NAMALWA (cell line): ENCODE results near the gene SLC6A4.
"Not testable (repeated sequence)": the region's sequence is repeated elsewhere in the genome, so short reads cannot be mapped to it uniquely, and the experiment has no call there.

ENCODE experiments used
- DNase-seq: peaks from one replicate; pipeline ENCODE4 v3.0.0-alpha.2; 2015; ENCODE audit warnings: low spot score

The SLC6A4 gene

DNA sequence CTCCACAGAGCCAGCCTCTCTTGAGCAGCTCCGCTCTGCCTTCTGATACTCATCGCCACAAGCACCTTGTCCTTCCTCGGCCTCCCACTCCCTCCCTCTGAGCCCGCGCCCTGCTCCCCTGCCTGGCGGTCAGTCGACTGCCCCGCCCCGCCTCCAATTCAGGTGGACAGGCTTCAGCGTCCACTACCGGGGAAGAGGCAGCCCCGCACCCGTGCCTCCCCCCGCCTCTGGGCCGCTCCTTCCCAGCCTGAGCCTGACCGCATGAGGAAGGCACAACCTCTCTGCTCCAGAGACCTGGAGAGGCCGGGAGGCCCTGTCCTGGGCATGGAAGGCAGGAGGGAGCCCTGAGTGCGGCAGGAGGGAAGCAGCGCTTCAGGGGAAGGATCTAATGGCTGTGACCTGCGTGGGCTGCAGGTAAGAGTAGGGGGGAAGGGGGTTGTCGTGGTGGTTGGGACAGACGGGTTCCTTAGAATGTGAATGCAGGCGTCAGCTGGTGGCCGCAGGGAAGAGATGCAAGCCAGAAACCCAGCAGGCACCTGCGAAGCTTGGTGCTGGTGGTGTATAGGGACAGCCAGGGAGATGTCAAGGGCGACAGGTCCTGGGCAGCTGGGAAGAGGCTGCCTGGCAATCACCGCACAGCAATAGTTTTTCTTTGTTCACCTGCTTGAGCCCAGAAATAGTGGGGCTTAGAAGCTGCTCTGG lies 3.0 kb upstream of the SLC6A4 start:
- DNase-seq: no peak

DNA sequence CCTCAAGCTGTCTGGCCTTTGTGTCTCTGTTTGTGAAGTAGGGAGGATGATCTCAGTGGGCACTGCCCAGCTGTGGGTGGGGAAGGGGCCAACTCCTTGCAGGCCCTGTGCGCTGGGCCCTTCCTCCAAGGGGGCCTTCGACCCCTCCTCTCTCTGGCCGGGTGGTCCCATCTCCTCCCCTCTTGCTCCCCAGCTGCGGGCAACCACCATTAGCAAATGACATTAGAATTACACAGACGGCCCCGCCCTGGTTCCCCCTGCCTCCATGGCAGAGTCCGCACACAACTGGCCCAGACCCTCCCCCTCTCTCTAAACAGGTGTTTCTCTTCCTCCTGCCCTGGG lies 2.5 kb upstream of the SLC6A4 start:
- DNase-seq: no peak

DNA sequence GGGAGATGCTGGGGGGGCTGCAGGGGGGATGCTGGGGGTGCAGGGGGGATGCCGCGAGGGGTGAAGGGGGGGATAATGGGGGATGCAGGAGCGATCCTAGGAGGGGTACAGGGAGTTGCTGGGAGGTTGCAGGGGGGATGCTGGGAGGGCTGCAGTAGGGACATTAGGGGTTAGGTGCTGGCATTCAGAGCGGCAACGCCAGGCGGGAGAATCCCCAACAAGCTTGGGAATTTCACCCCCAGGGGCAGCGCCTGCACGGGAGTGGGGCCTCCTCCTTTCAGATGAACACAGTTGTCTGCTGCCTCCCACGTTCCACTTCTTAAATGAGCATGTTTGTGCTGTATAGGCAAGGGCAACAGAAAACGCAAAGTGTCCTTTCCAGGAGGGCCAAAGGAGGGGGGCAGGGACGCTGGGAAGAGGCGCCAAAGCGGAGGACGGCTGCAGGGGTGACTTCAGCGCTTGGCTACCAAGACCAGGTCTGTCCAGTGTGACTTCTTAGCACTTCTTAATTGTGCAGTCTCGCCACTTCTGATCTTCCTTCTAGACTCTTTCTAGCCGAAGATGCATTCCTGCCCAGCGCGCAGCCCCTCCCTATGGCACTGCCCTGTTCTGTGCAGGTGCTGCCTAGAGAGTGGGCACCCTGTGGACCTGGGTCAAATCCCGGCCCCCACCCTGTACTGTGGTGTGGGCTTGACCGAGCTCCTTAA lies 2.0 kb upstream of the SLC6A4 start:
- no peak for DNase-seq

DNA sequence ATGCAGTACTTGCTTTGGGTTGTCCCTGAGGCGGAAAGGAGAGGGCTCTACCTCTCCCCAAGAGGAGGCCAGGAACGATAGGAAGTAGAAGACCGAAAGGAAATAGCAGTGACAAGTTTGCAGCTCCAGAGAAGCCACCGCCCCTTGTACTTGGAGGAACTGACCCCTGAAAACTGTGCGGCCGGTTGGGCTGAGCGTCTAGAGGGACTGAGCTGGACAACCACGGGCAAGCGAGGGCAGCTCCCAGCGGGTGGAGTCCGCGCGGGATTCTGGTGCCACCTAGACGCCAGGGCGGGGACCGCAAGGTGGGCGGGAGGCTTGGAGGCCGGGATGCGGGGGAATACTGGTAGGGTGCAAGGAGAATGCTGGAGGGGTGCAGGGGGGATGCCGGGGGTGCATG lies 1.3 kb upstream of the SLC6A4 start:
- no peak for DNase-seq

- DNase-seq: no peak
Observed at GRCh38 chr17:30236297-30236624, 764 bp upstream of the SLC6A4 start.

DNA sequence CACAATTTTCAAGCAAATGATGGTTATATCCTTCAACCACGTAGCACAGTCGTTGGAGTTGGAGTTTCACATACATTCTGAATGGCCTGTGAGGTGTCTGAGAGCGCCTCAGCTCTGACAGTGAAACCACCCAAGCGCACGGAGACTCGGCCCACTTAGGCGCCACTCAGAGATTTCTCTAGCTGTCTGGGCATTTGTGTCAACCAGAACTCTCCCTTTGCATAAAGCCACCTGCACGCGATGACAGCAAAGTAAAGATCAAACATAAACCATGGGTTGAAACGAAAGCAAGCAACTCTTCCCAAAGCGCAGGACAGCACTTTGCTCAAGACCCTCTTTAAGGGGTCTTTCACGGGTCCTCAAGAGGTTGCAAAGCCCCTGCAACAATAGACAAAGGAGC lies 533 bp downstream of the SLC6A4 start:
- no peak for DNase-seq

- no peak for DNase-seq
Observed at GRCh38 chr17:30234296-30234695, 1.2 kb downstream of the SLC6A4 start.

- DNase-seq: no peak
Observed at GRCh38 chr17:30232824-30233427, 2.6 kb downstream of the SLC6A4 start.

DNA sequence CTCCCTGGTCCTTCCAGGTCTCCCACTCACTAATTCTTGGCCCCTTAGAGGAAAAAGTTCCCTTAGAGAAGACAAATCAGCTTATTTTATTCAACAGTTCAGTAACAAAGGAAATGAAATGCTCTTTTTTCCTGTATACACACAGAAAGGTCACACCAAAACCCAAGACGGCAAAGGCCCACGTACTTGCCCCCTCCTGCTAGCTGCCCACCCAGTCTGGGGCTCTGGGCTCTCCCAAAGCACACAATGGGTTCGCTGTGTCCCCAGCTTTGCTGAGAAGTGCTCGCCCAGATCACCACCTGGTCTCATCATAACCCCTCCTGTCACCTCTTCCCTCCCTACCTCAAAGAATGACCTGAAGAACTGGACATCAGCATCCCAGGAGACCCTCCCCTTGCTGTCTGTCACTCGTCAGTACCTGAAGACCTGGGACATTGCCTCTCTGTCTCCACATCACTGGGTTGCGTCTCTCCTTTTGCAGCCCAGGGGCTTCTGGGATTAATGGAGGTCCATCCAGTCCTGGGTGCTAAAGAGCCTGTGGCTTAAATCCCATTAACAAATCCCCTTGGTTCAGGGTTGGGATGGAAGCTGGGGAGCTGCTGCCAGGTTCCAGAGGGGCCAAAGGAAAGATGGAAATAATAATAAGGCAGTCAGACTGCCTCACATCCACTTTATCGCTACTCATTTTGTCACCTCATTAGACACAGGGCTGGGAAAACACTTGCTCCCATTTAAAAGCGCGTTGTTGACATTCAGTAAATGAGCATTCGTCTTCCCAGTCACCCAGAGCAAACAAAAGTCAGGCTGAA lies 3.3 kb downstream of the SLC6A4 start:
- DNase-seq: no peak

- no peak for DNase-seq
Observed at GRCh38 chr17:30230596-30231125, 4.8 kb downstream of the SLC6A4 start.

DNA sequence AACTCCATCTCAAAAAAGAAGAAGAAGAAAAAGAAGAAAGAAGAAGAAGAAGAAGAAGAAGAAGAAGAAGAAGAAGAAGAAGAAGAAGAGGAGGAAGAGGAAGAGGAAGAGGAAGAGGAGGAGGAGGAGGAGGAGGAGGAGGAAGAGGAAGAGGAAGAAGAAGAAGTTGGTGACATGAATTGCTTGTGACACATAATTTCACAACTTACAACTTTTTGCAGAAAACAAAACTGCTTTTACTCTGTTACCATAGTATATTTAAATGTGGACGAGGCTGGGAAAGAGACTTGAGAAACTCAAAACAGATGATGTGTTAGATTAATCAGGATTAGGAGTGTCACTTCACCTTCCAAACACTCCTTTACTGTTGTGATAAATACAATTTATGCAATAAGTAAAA lies 5.5 kb downstream of the SLC6A4 start:
- DNase-seq: not testable (repeated sequence)

DNA sequence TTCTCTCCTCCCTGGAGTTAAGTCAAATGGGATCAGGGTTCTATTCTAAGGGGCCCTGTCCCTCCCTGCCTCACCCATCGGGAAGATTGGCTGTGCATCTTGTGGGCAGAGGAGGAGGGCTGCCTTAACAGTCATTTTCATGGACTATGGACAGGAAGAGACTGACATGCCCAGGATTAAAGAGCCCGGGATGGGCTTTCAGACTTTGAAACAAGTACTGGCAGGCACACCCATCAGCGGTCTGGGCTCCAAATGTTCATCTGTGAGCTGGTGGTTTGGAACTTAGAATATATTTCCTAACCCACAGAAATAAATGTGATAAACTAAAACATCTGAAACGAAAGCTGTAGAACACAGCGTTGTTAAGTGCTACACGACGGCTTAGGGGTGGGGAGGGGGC lies 6.5 kb downstream of the SLC6A4 start:
- no peak for DNase-seq

DNA sequence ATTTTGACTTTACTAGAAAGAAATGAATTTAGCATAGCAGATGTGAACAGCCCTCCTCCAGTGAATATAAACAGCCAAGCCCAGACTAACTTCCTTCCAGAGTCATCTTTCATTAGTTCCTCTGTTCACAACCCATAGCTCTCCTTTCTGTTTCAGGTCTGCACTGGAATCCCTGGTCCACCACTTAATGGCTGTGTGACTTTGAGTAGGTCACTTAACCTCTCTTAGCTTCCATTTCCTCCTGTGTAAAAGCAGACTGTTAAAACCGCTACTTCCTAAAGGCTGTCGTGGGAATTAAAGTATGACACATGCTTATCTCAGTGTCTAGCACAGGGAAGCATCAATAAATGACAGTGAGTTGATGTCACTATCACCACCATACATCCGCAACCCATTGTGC lies 7.5 kb downstream of the SLC6A4 start:
- no peak for DNase-seq

DNA sequence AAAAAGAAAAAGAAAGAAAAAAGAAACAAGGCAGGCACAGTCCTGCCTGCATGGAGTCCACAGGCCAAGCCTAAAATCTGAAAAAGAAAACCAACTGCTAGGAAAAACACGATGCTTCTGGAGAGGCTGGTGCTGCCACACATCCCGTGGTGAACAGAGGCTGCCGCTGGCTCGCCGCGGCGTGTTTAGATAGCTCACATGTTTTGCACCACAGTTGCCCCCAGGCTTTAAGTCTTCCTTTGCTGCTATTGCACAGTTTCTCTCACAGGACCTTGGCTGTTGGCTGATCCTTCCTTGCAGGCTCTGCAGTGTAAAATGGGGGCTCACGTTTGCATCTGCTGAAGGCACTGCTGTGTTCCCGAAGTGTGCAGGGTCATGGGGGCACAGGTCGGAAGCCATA lies 8.6 kb downstream of the SLC6A4 start:
- DNase-seq: no peak

- no peak for DNase-seq
Observed at GRCh38 chr17:30225919-30226553, 9.5 kb downstream of the SLC6A4 start.

DNA sequence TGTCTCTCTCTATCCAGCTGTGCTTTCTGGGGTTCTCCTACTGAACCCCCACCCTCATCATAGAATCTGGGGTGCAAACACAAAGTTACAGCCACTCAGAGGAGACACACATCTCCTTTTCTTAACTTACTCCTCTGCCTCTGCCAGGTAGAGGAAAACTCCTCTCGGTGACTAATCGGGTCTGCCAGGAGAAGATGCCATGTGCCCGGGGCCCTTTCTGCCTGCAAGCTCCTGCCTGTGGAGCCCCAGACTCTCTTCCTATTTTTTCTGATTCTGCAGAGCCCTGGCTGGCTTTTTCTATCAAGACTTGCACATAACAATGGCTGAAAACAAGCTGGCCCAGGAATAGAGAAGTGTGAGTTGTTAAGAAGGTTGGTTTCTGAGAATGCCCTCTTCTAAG lies 10.4 kb downstream of the SLC6A4 start:
- no peak for DNase-seq

GRCh38 chr17:30224419-30224960 lies 11.0 kb downstream of the SLC6A4 start:
- DNase-seq: no peak

DNA sequence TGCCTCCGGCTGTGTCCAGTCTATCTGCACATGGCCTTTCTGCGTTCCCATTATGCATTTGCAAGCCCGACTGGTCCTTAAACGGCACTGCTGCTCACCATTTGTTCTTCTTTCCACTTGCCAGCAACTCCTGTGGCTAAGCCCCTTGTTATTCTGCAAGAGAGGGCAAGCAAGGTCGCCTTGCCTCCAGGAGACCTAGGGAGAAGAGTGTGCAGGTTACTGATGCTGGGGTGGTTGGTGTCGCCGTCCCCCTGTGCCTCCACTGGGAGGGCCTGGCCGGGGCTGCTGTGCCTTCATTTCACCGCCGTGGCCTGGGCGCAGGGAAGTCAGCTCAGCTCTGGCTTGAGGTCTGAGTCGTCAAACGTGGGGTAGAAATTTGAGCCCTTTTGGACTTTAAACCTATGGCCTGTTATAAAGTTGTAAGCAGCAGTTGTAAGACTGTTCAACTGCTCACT lies 12.7 kb downstream of the SLC6A4 start:
- DNase-seq: no peak

GRCh38 chr17:30222251-30222650 lies 13.2 kb downstream of the SLC6A4 start:
- DNase-seq: no peak

GRCh38 chr17:30221346-30221745 lies 14.2 kb downstream of the SLC6A4 start:
- no peak for DNase-seq

- no peak for DNase-seq
Observed at GRCh38 chr17:30220414-30220813, 15.1 kb downstream of the SLC6A4 start.

- DNase-seq: no peak
Observed at GRCh38 chr17:30219833-30220232, 15.7 kb downstream of the SLC6A4 start.
